HG03103 (cell line): ENCODE data around the gene TTC13.

Experiments
- ATAC-seq: cut with Tn5 transposase; IDR thresholded peaks from one replicate; pipeline ENCODE4 v1.9.1; 2021; ENCODE audit warnings: low read depth; ENCODE audit not compliant: unreplicated experiment

TTC13 gene

GRCh38 chr1:230877924-230878590 is 100.6 kb downstream of the TTC13 start:
- ATAC-seq, result no peak

GRCh38 chr1:230877146-230877923 is 101.3 kb downstream of the TTC13 start:
- ATAC-seq, result no peak

- no peak for ATAC-seq
Observed at GRCh38 chr1:230876660-230877059, 102.0 kb downstream of the TTC13 start.

DNA sequence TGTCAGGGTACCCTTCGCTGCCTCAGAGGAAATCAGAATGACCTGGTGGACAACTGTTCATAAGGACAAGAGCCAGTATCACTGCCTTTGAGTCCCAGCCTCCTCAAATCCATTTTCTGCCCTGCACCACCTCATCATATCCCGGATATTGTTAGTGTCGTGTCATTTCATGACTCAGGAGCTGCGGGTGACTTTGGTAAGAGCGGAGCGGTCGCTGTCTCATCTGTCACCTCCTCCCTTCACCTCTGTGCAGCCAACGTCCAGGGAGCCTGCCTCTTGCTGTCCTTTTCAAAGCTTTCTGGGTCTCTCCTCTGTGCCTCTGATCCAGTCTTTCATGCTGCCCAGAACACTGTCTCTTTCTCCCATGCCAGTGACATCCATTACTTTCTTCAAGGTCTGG is 103.3 kb downstream of the TTC13 start:
- ATAC-seq, result no peak

- ATAC-seq, result no peak
Observed at GRCh38 chr1:230870916-230871315, 107.7 kb downstream of the TTC13 start.

GRCh38 chr1:230869500-230869899 is 109.2 kb downstream of the TTC13 start:
- ATAC-seq, result no peak

GRCh38 chr1:230868736-230869385 is 109.8 kb downstream of the TTC13 start:
- peak; percentile 32 for ATAC-seq

DNA sequence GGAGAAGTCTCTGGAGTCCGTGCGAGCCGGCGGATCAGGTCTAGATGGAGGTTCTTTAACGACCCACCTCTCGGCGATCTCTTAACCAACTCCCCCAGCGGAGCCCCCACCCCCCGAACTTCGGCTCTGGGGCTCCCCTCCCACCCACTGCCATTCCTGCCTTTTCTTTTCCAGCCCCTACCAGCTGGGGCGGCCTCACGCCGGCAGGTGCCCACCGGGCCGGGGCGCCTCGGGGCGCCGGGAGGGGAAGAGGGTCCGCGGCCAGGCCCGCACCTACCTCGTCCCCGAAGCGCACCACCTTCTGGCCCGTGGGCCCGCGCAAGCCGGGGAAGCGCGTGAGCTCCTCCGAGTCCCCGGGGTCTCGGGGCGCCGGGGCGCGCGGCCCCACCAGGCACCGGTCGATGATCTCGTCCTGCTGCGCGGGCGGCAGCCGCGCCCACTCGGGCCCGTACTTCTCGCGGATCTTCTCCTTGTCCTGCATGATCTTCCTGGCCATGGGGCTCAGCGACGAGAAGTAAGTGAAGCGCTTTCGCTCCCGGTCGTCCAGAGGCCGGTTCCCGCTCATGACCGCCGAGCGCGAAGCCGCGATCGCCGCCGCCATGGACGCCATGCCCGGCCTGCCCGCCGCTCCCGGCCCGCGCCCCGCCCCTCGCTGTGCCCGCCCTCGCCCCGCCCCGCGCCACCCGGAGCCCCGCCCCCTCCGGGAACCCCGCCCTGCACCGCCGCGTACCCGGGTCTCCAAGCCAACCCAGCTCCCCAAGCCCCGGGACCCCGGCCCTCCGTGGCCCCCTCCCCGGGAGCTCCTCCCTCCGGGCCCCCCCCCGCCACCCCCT is 110.5 kb downstream of the TTC13 start, which contains the start of gene C1orf198:
Gene C1orf198, minus strand, starts transcription at position 619 of the 833 bp plus-strand sequence. Its CDS starts 9 bp downstream, at position 610.
- ATAC-seq, result peak; percentile 83

GRCh38 chr1:230867101-230867902 is 111.4 kb downstream of the TTC13 start:
- ATAC-seq, result no peak

- no peak for ATAC-seq
Observed at GRCh38 chr1:230866171-230867070, 112.2 kb downstream of the TTC13 start.

- no peak for ATAC-seq
Observed at GRCh38 chr1:230865062-230865817, 113.4 kb downstream of the TTC13 start.

DNA sequence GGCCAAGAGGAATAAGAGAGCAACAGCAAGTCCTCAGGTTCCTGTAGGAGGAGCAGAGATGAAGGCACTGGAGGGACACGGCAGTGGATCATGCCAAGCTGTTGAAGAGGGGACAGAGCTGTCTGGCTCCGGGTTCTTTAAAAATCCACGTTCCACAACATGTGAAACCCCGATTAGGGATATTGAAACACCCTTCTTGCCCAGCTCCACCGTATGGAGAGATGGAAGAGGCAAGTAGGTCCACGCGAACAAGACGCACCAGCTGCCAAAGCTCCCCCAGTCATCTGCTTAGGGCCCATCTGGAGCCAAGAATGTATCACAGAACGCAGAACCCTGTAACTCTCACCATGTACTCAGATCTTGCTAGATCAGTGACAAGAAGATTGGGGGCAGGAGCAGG is 114.2 kb downstream of the TTC13 start:
- no peak for ATAC-seq

GRCh38 chr1:230863449-230863848 is 115.2 kb downstream of the TTC13 start:
- no peak for ATAC-seq

GRCh38 chr1:230861970-230862595 is 116.6 kb downstream of the TTC13 start:
- ATAC-seq, result no peak

- ATAC-seq, result no peak
Observed at GRCh38 chr1:230861489-230861888, 117.2 kb downstream of the TTC13 start.

DNA sequence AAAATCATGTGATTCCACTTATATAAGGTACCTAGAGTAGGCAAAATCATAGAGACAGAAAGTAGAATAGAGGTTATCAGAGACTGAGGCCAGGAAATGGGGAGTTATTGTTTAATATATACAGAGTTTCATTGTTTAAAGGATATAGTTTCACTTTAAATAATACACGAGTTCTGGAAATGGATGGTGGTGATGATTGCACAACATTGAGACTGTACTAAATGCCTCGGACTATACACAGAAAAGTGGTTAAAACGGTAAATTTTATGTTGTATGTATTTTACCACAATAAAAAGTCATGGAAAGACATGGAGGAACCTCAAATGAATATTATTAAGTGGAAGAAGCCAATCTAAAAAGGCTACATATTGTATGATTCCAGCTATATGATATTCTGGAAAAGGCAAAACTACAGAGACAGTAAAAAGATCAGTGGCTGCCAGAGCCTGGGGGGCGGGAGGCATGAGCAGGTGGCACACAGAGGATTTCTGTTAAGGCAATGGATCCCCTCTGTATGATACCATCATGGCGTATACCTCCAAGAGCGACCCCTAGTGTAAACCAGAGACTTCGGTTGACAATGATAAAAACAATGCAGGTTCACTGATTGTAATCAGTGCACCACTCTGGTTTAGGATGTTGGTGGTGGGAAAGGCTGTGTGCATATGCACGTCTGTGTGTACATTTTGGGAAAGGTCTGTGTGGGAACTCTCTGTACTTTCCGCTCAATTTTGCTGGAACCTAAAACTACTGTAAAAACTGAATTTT is 117.9 kb downstream of the TTC13 start:
- ATAC-seq, result no peak
